Measurements from ENCODE around the gene CNTF.

- TF ChIP-seq CTCF (conservative IDR thresholded peaks at IDR 0.05 in 1 of 2, IDR thresholded peaks at IDR 0.05 in 1 of 2; ENCODE audit: extremely low read depth in 1 of 2, insufficient read depth in 1 of 2, low read depth in 1 of 2, low read length in 2 of 2): no peak
- no peak for TF ChIP-seq EZH2 (IDR thresholded peaks at IDR 0.05; ENCODE audit: borderline replicate concordance, low read length)
Observed at GRCh38 chr11:58591659-58592058, 30.8 kb upstream of the CNTF start.

Data from mammary epithelial cell (primary cell).